Psoas muscle (tissue), 8 donors: ENCODE data around the gene RIC8A. TPM values are rescaled to one million over a fixed set of nuclear protein-coding genes. Genes with fewer than 3 reads are reported as not detected.

Source experiments
- ATAC-seq, 4 donors: fragments of 200-7000 bp; cut with Tn5 transposase; one replicate each; pipeline ENCODE4 v1.9.1; 2020; ENCODE audit warnings: moderate library complexity in 3 of 4, mild to moderate bottlenecking in 2 of 4
- DNase-seq, 2 donors: peaks; one replicate each; pipeline ENCODE4 v3.0.0-alpha.2; 2020
- H3K27ac ChIP-seq: fragments of 200-600 bp; one replicate; pipeline ENCODE4 v1.8.0; 2022
- H3K27me3 ChIP-seq, 3 donors: fragments of 200-600 bp in 1 of 3; one replicate each; pipeline versions ENCODE4 v1.6.1 to v1.8.0; 2013 to 2022; ENCODE audit warnings: low read length in 2 of 3, mild to moderate bottlenecking in 2 of 3, moderate library complexity in 1 of 3; ENCODE audit not compliant: insufficient read depth in 3 of 3
- H3K36me3 ChIP-seq, 2 donors: fragments of 200-600 bp in 1 of 2; one replicate each; pipeline versions ENCODE4 v1.6.1 to v1.8.0; 2013 to 2022; ENCODE audit warnings: low read depth in 1 of 2, mild to moderate bottlenecking in 1 of 2, moderate library complexity in 1 of 2; ENCODE audit not compliant: insufficient read depth in 1 of 2
- H3K4me1 ChIP-seq: fragments of 200-600 bp; one replicate; pipeline ENCODE4 v1.8.0; 2022
- H3K4me3 ChIP-seq: fragments of 200-600 bp; one replicate; pipeline ENCODE4 v1.8.0; 2022; ENCODE audit warnings: mild to moderate bottlenecking
- H3K9me3 ChIP-seq: fragments of 200-600 bp; one replicate; pipeline ENCODE4 v1.8.0; 2022
- WGBS, 3 donors: extraction: QIAGEN DNeasy Blood & Tissue Kit; methylation state at CpG; one replicate each; pipeline versions ENCODE4 v1.1.6 to v1.1.7; 2013; 5-methylcytosine and 5-hydroxymethylcytosine counted together
- intact Hi-C, 2 donors: fragments of 100-400 bp; cut with DNase I; formaldehyde crosslinking; loops; one replicate each; pipeline versions ENCODE4 v1.11.0 to v1.14.2; 2022
- polyA plus RNA-seq, 3 donors: library from polyadenylated mRNA; stranded (reverse); fragments of 200-250 nt; gene quantifications; one replicate each; pipeline ENCODE4 v1.2.3, GENCODE V29; 2013
- total RNA-seq, 4 donors: library from RNA; stranded (reverse); fragmentation: NEBNext Ultra II Directional in 2 of 4; extraction: Animal tissue kit (Norgen Biotek cat#: 25700) in 2 of 4; gene quantifications; one replicate each; pipeline versions ENCODE4 v1.2.1 to v1.2.4, GENCODE V29; 2021 to 2023
- TF ChIP-seq, protein P1 (sequence below): fragments of 200-600 bp; IDR thresholded peaks from one replicate; pipeline ENCODE4 v1.8.0; 2022; ENCODE audit warnings: antibody characterized with exemption
- donor health status: healthy with polysubstance abuse.
- donor health status: DM: no; HTN: no; CAD: no; lungs with moderate emphysema.
- donor health status: Bipolar disorder and iron deficiency.
- donor health status: healthy.
- donor health status: DM: yes; HTN: yes; CAD: no.
- donor health status: DM: no; HTN: no; CAD: no.
- donor health status: DM: no; HTN: no; CAD: no.
- donor health status: DM: yes; HTN: yes; CAD: no.

The RIC8A gene
- total and polyA plus RNA-seq, 7 donors = 30.2 to 66.9 (median 39.9) TPM

DNA sequence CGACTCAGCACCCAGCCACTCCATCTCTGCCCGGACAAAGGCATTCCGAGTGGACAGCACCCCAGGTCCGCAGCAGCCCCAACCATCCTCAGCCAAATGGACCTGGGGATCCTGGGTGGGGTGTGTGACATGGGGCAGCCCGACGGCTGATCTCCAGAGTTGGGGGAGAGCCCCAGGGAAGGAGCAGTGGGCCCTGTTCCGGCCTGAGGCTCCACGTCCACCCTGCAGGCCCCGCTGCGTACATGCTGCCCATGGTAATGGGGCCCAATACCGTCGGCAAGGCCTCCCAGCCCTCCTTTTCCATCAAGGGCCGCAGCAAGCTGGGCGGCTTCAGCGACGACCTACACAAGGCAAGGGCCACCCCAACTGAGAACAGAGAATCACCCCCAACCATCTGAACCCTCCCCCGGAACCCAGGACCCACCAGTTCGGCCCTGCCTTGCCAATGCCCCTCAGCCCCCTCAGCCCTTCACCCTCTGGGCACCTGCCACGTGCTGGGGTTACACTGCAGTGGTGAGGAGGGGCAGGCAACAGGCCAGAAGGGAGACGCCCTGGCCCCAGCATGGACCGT, 9.2 kb upstream of the RIC8A start:
- DNase-seq (no peak), ATAC-seq (no peak)
- Histone ChIP-seq H3K36me3 (peaks cover 0 to 32% of the 10 kb centered on the region in 2 donors), H3K27me3 (no peaks in the 10 kb centered on the region), H3K9me3 (no peaks in the 10 kb centered on the region), H3K4me1 (no peaks in the 10 kb centered on the region), H3K27ac (no peak overlapping the region), H3K4me3 (no peak overlapping the region)
- WGBS, 3 donors = 81 to 88% (median 82%) methylated on average over 21 of the region's 21 CpGs
- TF ChIP-seq, protein P1, sequence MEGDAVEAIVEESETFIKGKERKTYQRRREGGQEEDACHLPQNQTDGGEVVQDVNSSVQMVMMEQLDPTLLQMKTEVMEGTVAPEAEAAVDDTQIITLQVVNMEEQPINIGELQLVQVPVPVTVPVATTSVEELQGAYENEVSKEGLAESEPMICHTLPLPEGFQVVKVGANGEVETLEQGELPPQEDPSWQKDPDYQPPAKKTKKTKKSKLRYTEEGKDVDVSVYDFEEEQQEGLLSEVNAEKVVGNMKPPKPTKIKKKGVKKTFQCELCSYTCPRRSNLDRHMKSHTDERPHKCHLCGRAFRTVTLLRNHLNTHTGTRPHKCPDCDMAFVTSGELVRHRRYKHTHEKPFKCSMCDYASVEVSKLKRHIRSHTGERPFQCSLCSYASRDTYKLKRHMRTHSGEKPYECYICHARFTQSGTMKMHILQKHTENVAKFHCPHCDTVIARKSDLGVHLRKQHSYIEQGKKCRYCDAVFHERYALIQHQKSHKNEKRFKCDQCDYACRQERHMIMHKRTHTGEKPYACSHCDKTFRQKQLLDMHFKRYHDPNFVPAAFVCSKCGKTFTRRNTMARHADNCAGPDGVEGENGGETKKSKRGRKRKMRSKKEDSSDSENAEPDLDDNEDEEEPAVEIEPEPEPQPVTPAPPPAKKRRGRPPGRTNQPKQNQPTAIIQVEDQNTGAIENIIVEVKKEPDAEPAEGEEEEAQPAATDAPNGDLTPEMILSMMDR = no peak
- intact Hi-C loops = no loop called here

DNA sequence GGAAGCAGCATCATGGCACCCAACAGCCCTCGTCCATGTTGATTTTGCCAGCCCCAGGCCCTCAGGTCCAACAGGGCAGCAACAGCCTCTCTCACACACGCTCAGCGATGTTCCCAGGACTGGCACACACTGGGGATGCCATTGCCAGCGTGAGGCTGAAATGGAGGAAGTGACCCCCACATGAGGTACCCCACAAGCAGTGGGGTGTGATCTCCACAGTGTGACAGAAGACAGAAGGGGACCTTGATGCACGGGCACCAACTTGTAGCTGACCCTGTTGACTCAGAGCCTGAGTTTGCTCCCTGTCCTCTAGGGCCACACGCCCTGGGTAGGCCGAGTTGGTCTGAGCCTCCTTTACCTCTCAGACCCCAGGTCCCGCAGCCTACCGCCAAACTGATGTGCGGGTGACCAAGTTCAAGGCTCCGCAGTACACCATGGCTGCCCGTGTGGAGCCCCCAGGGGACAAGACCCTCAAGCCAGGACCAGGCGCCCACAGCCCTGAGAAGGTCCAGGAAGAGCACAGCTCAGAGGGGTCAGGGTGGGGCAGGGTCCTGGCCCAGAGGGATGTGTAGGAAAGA, 8.4 kb upstream of the RIC8A start:
- no peak overlapping the region for H3K4me3 ChIP-seq
- intact Hi-C loops = no loop called here
- TF ChIP-seq, protein P1 = no peak
- 78 to 83% (median 81%) methylated on average over 13 of the region's 13 CpGs for WGBS, 3 donors
- peaks cover 0 to 40% of the 10 kb centered on the region in 2 donors for H3K36me3 ChIP-seq
- no peak overlapping the region for H3K27ac ChIP-seq
- H3K9me3 ChIP-seq = no peaks in the 10 kb centered on the region
- H3K4me1 ChIP-seq = no peaks in the 10 kb centered on the region
- peak in 1 of 4 donors; percentile 7 for ATAC-seq
- no peaks in the 10 kb centered on the region for H3K27me3 ChIP-seq
- DNase-seq = no peak

DNA sequence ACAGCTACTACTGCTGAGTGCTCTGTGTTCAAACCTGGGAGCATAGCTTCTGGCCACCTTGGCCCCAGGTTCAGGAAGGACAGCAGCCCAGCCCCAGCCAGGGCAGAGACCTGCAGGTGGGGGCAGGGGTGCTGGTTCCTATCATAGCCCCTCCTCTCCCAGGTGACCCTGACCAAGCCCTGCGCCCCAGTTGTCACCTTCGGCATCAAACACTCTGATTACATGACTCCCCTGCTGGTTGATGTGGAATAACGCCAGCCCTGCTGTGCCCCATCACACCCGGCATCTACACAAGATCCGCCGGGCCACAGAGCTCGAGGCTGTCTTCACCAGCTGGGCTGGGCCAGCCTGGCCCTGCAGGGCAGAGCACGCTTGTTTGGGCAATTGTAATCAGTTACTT, 7.7 kb upstream of the RIC8A start:
- 68 to 76% (median 74%) methylated on average over 8 of the region's 8 CpGs for WGBS, 3 donors
- peaks cover 0 to 47% of the 10 kb centered on the region in 2 donors for H3K36me3 ChIP-seq
- DNase-seq (no peak), ATAC-seq (no peak)
- H3K4me1 ChIP-seq = no peaks in the 10 kb centered on the region
- H3K4me3 ChIP-seq = no peak overlapping the region
- H3K27ac ChIP-seq = no peak overlapping the region
- TF ChIP-seq, protein P1 = no peak
- intact Hi-C loops = loop anchor here (5.0 to 10.0 kb wide), 2 partner anchors 38 to 305 kb away; partner anchors contain the start of genes PSMD13 (in 1 of the 2), RNH1 (in 1 of the 2) and SIRT3 (in 1 of the 2)
- H3K9me3 ChIP-seq = no peaks in the 10 kb centered on the region
- H3K27me3 ChIP-seq = no peaks in the 10 kb centered on the region

DNA sequence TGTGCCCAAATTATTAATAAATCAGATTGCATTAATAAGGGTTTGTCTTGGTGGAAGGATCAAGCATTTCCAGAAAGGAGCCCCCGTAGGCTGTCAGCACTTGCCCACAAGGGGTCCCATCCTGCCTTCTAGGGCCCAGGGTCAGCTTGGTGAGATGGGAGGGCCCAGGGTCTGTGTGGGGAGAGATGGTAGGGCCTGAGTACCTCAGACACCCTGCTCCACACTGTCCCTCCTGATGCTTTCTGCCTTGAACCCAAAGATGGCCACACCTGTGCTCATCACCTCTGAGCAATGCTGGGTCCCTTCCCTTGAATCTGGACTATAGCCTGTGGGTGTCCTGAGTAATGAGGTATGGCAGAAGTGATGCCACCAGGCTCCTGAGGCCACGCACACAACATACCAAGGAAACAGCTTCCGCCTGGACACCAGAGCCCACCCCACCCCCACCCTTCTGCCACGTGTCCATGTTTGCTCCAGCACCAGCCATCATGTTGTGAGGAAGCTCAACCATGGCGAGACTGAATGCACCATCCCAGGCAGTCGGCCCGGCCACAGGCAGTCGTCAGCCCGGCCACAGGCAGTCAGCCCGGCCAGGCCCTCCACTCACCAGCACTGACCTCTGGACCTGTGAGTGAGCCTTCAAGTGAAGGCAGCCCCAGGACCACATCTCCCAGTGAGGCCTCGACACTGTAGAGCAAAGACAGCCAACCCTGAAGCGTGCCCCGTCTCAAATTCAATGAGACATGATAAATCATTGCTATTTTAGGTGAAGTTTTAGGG, 7.1 kb upstream of the RIC8A start:
- ATAC-seq = no peak
- DNase-seq = no peak
- WGBS, 3 donors = 89 to 90% (median 89%) methylated on average over 12 to 13 of the region's 13 CpGs
- intact Hi-C loops = loop anchor here (5.0 to 10.0 kb wide), 2 partner anchors 37 to 304 kb away; partner anchors contain the start of genes PSMD13 (in 1 of the 2), RNH1 (in 1 of the 2) and SIRT3 (in 1 of the 2)
- TF ChIP-seq, protein P1 = no peak
- H3K27me3 ChIP-seq = no peaks in the 10 kb centered on the region
- peaks cover 2% of the 10 kb centered on the region for H3K4me1 ChIP-seq
- H3K9me3 ChIP-seq = no peaks in the 10 kb centered on the region
- H3K4me3 ChIP-seq = no peak overlapping the region
- H3K27ac ChIP-seq = no peak overlapping the region
- H3K36me3 ChIP-seq = peaks cover 0 to 53% of the 10 kb centered on the region in 2 donors
